ENCODE measurements around the gene ZBED5. TPM values are rescaled to one million over a fixed set of nuclear protein-coding genes. Genes with fewer than 3 reads are reported as not detected.
A peak's percentile ranks its signal among the peaks of the same experiment; 100 is the strongest.

ZBED5 gene
- total and polyA plus RNA-seq, 9 of the 15 experiments (the other 6 are each of a cell fraction or from before 2014, with no cell fraction given) = 12.4 to 70.7 (median 26.8) TPM

- TF ChIP-seq PML (IDR thresholded peaks at IDR 0.05; ENCODE audit: low read length) (0 out of 2 replicates have a peak, but pooled peaks have one; percentile 60), TFAM (CRISPR knock-in tag; conservative IDR thresholded peaks at IDR 0.05) (no peak), ARID4B (CRISPR knock-in tag; IDR thresholded peaks at IDR 0.05) (no peak), POLR2A (conservative IDR thresholded peaks at IDR 0.05) (peak; percentile 86), ARID1B (IDR thresholded peaks at IDR 0.05) (peak; percentile 54; the same call in 1 of the 2 replicates), SIN3B (IDR thresholded peaks at IDR 0.05; ENCODE audit: low read depth) (peak; percentile 52; the same call in 1 of the 2 replicates), GABPA (tag; conservative IDR thresholded peaks at IDR 0.05; ENCODE audit: low read depth) (0 out of 2 replicates have a peak, but pooled peaks have one; percentile 16), SRF (CRISPR knock-in tag; IDR thresholded peaks at IDR 0.05) (peak in 1 of 2 experiments; percentile 51; a peak in 1 of 4 replicates), ZNF133 (CRISPR knock-in tag; IDR thresholded peaks at IDR 0.05) (no peak), NFIC (IDR thresholded peaks at IDR 0.05) (peak; percentile 98), ZNF518B (CRISPR knock-in tag; IDR thresholded peaks at IDR 0.05) (no peak), MAZ (CRISPR knock-in tag; conservative IDR thresholded peaks at IDR 0.05 in 1 of 2, IDR thresholded peaks at IDR 0.05 in 1 of 2) (peak in 1 of 2 experiments; percentile 6; a peak in 1 of 4 replicates), POLR2G (IDR thresholded peaks at IDR 0.05; ENCODE audit: low read depth, low read length) (peak; percentile 94), HMGXB4 (CRISPR knock-in tag; IDR thresholded peaks at IDR 0.05) (peak; percentile 15; the same call in 1 of the 2 replicates), ZNF766 (CRISPR knock-in tag; conservative IDR thresholded peaks at IDR 0.05) (no peak; the same call in 1 of the 2 replicates), KDM2B (CRISPR knock-in tag; IDR thresholded peaks at IDR 0.05) (no peak), ZNF561 (CRISPR knock-in tag; conservative IDR thresholded peaks at IDR 0.05) (no peak), HDAC3 (IDR thresholded peaks at IDR 0.05; ENCODE audit: borderline replicate concordance, partially characterized antibody) (no peak)
Observed at GRCh38 chr11:10857709-10858438, at the start of gene ZBED5 (continued).
